Measurements from ENCODE around the gene STAP1. TPM values are rescaled to one million over a fixed set of nuclear protein-coding genes. Genes with fewer than 3 reads are reported as not detected.

Gene STAP1
- total RNA-seq, 1 donor from 2014 or later, result not detected

Other genes with a start within 250 kb of the STAP1 start
- 32.1 TPM for gene CENPC, start 13.2 kb upstream of the STAP1 start, total RNA-seq (ENCODE audit: unreplicated experiment)
- 85.7 TPM for gene UBA6, start 142.4 kb downstream of the STAP1 start, total RNA-seq (ENCODE audit: unreplicated experiment)
- gene GNRHR, start 195.7 kb downstream of the STAP1 start, total RNA-seq (ENCODE audit: unreplicated experiment), result not detected